Activated B cell treated with CpG ODN at 0.5 μM for 24 hours (primary cell): ENCODE measurements around the gene TOM1L1. TPM values are rescaled to one million over a fixed set of nuclear protein-coding genes. Genes with fewer than 3 reads are reported as not detected.

Experiments used
- ATAC-seq: fragments of 200-7000 bp; cut with Tn5 transposase; one replicate; pipeline ENCODE4 v1.10.0; 2021; ENCODE audit warnings: low read depth, mild to moderate bottlenecking, moderate library complexity
- CTCF ChIA-PET: fragments of 350-600 bp; sonication (Branson Sonifier 250); formaldehyde crosslinking; loops from one replicate; lab custom pipeline; 2021; ENCODE audit warnings: antibody characterized with exemption; lab: Charles Lee
- POLR2A ChIA-PET: fragments of 350-600 bp; sonication (Branson Sonifier 250); formaldehyde crosslinking; loops from one replicate; lab custom pipeline; 2021; ENCODE audit warnings: antibody characterized with exemption; lab: Charles Lee
- DNase-seq: peaks from one replicate; pipeline ENCODE4 v3.0.0; 2022
- H3K27ac Mint-ChIP-seq: one replicate; pipeline ENCODE4 v1.8.0; 2020; ENCODE audit warnings: mixed read lengths
- H3K27me3 Mint-ChIP-seq: one replicate; pipeline ENCODE4 v1.8.0; 2021; ENCODE audit warnings: mixed read lengths
- H3K36me3 Mint-ChIP-seq: one replicate; pipeline ENCODE4 v1.8.0; 2021; ENCODE audit warnings: low read depth, mixed read lengths
- H3K4me1 Mint-ChIP-seq: one replicate; pipeline ENCODE4 v1.8.0; 2021; ENCODE audit warnings: mixed read lengths
- H3K4me3 Mint-ChIP-seq: one replicate; pipeline ENCODE4 v1.8.0; 2020; ENCODE audit warnings: mild to moderate bottlenecking, mixed read lengths
- H3K9me3 Mint-ChIP-seq: one replicate; pipeline ENCODE4 v1.8.0; 2020; ENCODE audit warnings: mixed read lengths
- intact Hi-C: fragments of 100-400 bp; cut with micrococcal nuclease; formaldehyde crosslinking; loops from one replicate; pipeline ENCODE4 v1.15.1; 2024
- total RNA-seq: library from RNA; stranded (reverse); gene quantifications from 2 replicates; pipeline ENCODE4 v1.2.3, GENCODE V29; 2022
- TF ChIP-seq, protein P1 (sequence below): fragments of 200-600 bp; IDR thresholded peaks from one replicate; pipeline ENCODE4 v1.8.0; 2022; ENCODE audit warnings: antibody characterized with exemption, mild to moderate bottlenecking

TOM1L1 gene
- total RNA-seq, 1 donor from 2014 or later: not detected

DNA sequence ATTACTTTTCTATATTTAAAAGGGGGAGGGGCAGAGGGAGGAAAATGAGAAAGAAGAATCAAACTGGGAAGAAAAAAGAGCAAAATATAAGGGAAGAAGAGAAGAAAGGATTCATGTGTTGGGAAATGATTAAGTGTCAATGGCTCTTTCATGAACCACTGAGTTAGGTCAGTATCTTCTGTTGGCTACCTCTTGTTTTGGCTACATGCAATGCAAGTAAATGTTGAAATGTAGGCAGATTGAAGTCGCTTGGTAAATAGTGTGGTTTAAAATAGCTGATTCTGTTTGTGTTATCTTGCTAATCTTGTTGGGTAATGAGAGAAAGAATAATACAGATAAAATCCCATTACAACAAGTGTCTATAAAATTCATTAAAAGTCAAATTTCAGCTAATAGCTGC is 40.6 kb downstream of the TOM1L1 start:
- POLR2A ChIA-PET: no interaction called here
- Mint-ChIP-seq H3K4me3 (no peak overlapping the region), H3K9me3 (no peaks in the 10 kb centered on the region), H3K36me3 (no peaks in the 10 kb centered on the region), H3K4me1 (no peaks in the 10 kb centered on the region), H3K27me3 (no peaks in the 10 kb centered on the region), H3K27ac (no peak overlapping the region)
- CTCF ChIA-PET: no interaction called here
- DNase-seq: no peak
- no peak for ATAC-seq
- intact Hi-C loops: no loop called here
- TF ChIP-seq, protein P1, sequence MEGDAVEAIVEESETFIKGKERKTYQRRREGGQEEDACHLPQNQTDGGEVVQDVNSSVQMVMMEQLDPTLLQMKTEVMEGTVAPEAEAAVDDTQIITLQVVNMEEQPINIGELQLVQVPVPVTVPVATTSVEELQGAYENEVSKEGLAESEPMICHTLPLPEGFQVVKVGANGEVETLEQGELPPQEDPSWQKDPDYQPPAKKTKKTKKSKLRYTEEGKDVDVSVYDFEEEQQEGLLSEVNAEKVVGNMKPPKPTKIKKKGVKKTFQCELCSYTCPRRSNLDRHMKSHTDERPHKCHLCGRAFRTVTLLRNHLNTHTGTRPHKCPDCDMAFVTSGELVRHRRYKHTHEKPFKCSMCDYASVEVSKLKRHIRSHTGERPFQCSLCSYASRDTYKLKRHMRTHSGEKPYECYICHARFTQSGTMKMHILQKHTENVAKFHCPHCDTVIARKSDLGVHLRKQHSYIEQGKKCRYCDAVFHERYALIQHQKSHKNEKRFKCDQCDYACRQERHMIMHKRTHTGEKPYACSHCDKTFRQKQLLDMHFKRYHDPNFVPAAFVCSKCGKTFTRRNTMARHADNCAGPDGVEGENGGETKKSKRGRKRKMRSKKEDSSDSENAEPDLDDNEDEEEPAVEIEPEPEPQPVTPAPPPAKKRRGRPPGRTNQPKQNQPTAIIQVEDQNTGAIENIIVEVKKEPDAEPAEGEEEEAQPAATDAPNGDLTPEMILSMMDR: no peak

DNA sequence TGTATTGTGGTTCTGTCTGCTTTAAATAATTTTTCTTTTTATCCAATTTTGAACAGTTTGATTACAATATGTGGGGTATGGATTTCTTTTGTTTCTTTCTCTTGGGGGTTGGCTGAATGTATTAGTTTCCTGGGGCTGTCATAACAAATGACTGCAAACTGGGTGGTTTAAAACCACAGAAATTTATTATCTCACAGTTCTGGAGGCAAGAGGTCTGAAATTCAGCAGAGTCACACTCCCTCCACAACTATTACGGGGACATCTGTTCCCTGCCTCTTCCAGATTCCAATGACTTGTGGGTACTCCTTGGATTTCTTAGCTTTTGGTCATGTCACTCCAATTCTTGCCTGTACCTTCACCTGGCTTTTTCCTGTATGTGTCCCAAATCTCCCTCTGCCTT is 44.1 kb downstream of the TOM1L1 start:
- no peaks in the 10 kb centered on the region for H3K36me3 Mint-ChIP-seq
- H3K4me1 Mint-ChIP-seq: no peaks in the 10 kb centered on the region
- CTCF ChIA-PET: interaction anchor here (0.6 kb wide), 1 partner anchor 23 kb away, joined by 3 read pairs; no protein-coding TSS in a partner anchor
- H3K9me3 Mint-ChIP-seq: no peaks in the 10 kb centered on the region
- intact Hi-C loops: no loop called here
- H3K27me3 Mint-ChIP-seq: peaks cover 2% of the 10 kb centered on the region
- TF ChIP-seq, protein P1: no peak
- no peak overlapping the region for H3K4me3 Mint-ChIP-seq
- no peak for ATAC-seq
- no peak for DNase-seq
- H3K27ac Mint-ChIP-seq: no peak overlapping the region
- POLR2A ChIA-PET: no interaction called here

DNA sequence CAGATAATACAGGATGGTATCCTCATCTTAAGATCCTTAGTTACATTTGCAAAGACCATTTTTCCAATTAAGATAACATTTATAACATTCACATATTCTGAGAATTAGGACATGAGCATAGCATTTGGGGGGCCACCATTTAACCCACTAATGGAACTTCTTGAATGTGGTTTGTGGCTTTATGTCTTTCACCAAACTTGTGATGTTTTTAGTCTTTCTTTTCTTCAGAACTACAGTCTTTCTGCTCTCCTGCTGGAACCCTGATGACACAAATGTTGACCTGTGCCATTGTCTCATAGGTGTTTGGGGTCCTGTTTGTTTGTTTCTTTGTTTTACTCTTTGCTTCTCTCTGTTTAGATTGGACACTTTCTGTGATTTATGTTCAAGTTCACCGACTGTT is 44.6 kb downstream of the TOM1L1 start:
- peaks cover 2% of the 10 kb centered on the region for H3K27me3 Mint-ChIP-seq
- H3K9me3 Mint-ChIP-seq: no peaks in the 10 kb centered on the region
- intact Hi-C loops: no loop called here
- no peaks in the 10 kb centered on the region for H3K36me3 Mint-ChIP-seq
- no peak overlapping the region for H3K27ac Mint-ChIP-seq
- DNase-seq (no peak), ATAC-seq (no peak)
- CTCF ChIA-PET: interaction anchor here (0.6 kb wide), 1 partner anchor 23 kb away, joined by 3 read pairs; no protein-coding TSS in a partner anchor
- no peaks in the 10 kb centered on the region for H3K4me1 Mint-ChIP-seq
- TF ChIP-seq, protein P1: no peak
- no peak overlapping the region for H3K4me3 Mint-ChIP-seq
- POLR2A ChIA-PET: no interaction called here

DNA sequence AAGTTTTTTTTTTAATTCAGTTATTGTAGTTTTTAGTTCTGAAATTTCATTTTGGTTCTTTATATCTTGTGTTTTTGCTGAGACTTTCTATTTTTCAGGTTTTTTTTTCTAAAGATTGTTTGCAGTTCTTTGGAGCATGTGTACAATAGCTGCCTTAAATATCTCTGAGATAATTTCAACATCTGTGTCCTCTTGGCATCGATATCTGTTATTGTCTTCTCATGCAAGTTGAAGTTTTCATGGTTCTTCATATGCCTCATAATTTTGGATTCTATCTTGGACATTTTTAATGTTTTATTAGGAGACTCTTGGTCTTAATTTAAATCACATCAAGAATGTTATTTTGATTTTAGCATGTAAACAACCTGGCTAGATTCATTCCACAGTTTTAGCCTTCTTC is 45.0 kb downstream of the TOM1L1 start:
- no peaks in the 10 kb centered on the region for H3K4me1 Mint-ChIP-seq
- POLR2A ChIA-PET: no interaction called here
- no peak for ATAC-seq
- DNase-seq: no peak
- H3K4me3 Mint-ChIP-seq: no peak overlapping the region
- H3K9me3 Mint-ChIP-seq: no peaks in the 10 kb centered on the region
- TF ChIP-seq, protein P1: no peak
- CTCF ChIA-PET: interaction anchor here (0.6 kb wide), 1 partner anchor 24 kb away, joined by 3 read pairs; no protein-coding TSS in a partner anchor
- intact Hi-C loops: no loop called here
- peaks cover 2% of the 10 kb centered on the region for H3K27me3 Mint-ChIP-seq
- H3K27ac Mint-ChIP-seq: no peak overlapping the region
- no peaks in the 10 kb centered on the region for H3K36me3 Mint-ChIP-seq

DNA sequence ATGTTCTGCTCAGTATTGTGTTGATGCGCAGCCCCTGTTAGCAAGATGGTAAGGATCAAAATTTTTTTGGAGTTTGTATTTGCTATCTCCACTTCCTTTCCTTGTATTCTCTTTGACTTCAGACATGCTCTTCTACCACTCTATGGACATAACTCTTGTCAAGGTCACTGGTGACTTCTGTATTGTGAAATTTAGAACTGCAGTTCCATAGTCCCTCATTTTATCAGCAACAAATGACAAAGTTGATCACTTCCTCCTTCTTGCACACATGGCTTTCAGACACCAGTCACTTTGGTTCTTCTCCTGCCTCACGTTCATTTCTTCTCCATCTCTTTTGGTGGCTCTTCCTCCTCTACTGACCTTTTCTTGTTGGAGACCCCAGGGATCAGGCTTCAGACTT is 46.7 kb downstream of the TOM1L1 start:
- Mint-ChIP-seq H3K9me3 (no peaks in the 10 kb centered on the region), H3K27ac (no peak overlapping the region), H3K4me1 (no peaks in the 10 kb centered on the region), H3K36me3 (no peaks in the 10 kb centered on the region), H3K27me3 (peaks cover 2% of the 10 kb centered on the region), H3K4me3 (no peak overlapping the region)
- POLR2A ChIA-PET: no interaction called here
- TF ChIP-seq, protein P1: no peak
- DNase-seq (no peak), ATAC-seq (no peak)
- CTCF ChIA-PET: no interaction called here
- intact Hi-C loops: no loop called here
